Stomach (tissue), 9 donors: ENCODE results near the gene HPRT1. TPM values are rescaled to one million over a fixed set of nuclear protein-coding genes. Genes with fewer than 3 reads are reported as not detected.

Source experiments
- DNase-seq, 2 donors: peaks; one replicate each; pipeline versions ENCODE4 v3.0.0 to v3.0.0-alpha.2; 2013 to 2019
- H3K27ac ChIP-seq, 5 donors: fragments of 200-600 bp in 4 of 5; sonication (generic) in 4 of 5; one replicate each; pipeline ENCODE4 v1.5.1; 2013 to 2019; ENCODE audit warnings: mild to moderate bottlenecking in 1 of 5, moderate library complexity in 1 of 5
- H3K27me3 ChIP-seq, 3 donors: fragments of 200-600 bp; sonication (generic); one replicate each; pipeline ENCODE4 v1.5.1; 2017 to 2019; ENCODE audit warnings: mixed run types in 1 of 3
- H3K36me3 ChIP-seq, 4 donors: fragments of 200-600 bp; sonication (generic); 1 replicate in 3 of 4; 2 replicates in 1 of 4; pipeline ENCODE4 v1.5.1; 2016 to 2019
- H3K4me1 ChIP-seq, 4 donors: fragments of 200-600 bp; sonication (generic); one replicate each; pipeline ENCODE4 v1.5.1; 2016 to 2019
- H3K4me3 ChIP-seq, 4 donors: fragments of 200-600 bp; sonication (generic) in 3 of 4; one replicate each; pipeline ENCODE4 v1.5.1; 2016 to 2019; ENCODE audit warnings: mild to moderate bottlenecking in 1 of 4
- H3K9me3 ChIP-seq, 4 donors: fragments of 200-600 bp; sonication (generic); one replicate each; pipeline ENCODE4 v1.5.1; 2016 to 2019
- CTCF ChIP-seq, 7 experiments: fragments of 450-650 bp in 4 of 7; fragments of 200-600 bp in 3 of 7; sonication (generic) in 3 of 7; IDR thresholded peaks; one replicate each; pipeline ENCODE4 v1.5.1; 2016 to 2019; ENCODE audit warnings: antibody characterized with exemption in 7 of 7, control low read depth in 2 of 7, mild to moderate bottlenecking in 1 of 7
- EP300 ChIP-seq: sonication (generic); formaldehyde crosslinking; IDR thresholded peaks from one replicate; pipeline ENCODE4 v1.6.1; 2017; ENCODE audit warnings: antibody characterized with exemption
- POLR2A ChIP-seq, 4 donors: fragments of 450-650 bp; IDR thresholded peaks; one replicate each; pipeline ENCODE4 v1.6.1; 2016; ENCODE audit warnings: antibody characterized with exemption in 4 of 4, control low read depth in 2 of 4, mild to moderate bottlenecking in 1 of 4, moderate library complexity in 1 of 4
- POLR2AphosphoS5 ChIP-seq, 3 donors: sonication (generic); formaldehyde crosslinking; IDR thresholded peaks; one replicate each; pipeline ENCODE4 v1.6.1; 2016; ENCODE audit warnings: antibody characterized with exemption in 3 of 3
- WGBS, 5 donors: extraction: QIAGEN DNeasy Blood & Tissue Kit in 3 of 5; methylation state at CpG; one replicate each; pipeline versions ENCODE4 v1.1.5 to v1.1.7; 2013 to 2018; 5-methylcytosine and 5-hydroxymethylcytosine counted together
- intact Hi-C: fragments of 100-400 bp; cut with DNase I; formaldehyde crosslinking; loops from one replicate; pipeline ENCODE4 v1.15.1; 2023; ENCODE audit warnings: low total_unique reads
- polyA plus RNA-seq, 3 donors: library from polyadenylated mRNA; stranded (reverse); fragments of 200-250 nt; gene quantifications; one replicate each; pipeline ENCODE4 v1.2.3, GENCODE V29; 2013
- small RNA-seq, 4 donors: library from RNA; depleted of rRNA; stranded (forward); fragments of <200 nt; gene quantifications; one replicate each; pipeline ENCODE3, GENCODE V24; 2016
- total RNA-seq, 5 donors: library from RNA; depleted of rRNA; stranded (reverse); fragments of >200 nt; gene quantifications; one replicate each; pipeline versions ENCODE4 v1.1.0 to v1.2.3, GENCODE V29; 2014 to 2016
- donor health status: healthy with polysubstance abuse.
- donor health status: Bipolar disorder and iron deficiency.
- donor health status: healthy.

Gene HPRT1
- total and polyA plus RNA-seq, 8 donors, result 0.87 to 81.1 (median 29.7) TPM

DNA sequence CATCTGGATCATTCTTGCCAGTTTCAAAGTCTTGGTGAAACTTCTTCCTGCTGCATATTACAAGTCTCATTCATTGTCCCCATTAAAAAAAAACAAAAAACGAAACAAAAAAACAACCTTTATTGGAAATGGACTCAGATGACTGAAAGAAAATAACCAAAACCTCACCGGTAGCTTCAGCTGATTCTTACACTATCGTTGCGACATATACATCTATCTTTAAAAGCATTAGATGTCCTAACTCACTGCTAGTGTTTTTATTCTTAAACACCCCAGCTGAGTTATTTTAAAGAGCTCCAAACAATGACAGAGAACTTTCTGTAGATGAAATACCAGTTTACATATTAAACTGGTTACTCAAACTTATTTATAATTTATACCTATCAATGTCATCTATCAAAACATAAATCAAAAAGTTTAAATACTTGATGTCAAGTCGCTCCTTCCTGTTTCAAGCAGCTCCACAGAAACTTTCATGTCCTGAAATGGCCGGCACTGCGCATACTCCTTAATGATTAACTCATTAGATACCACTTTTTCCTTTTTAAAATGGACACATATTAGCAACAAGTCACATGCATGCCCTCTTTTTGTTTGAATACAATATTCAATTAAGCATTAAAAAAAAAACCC lies 87.2 kb downstream of the HPRT1 start:
- Histone ChIP-seq H3K9me3 (peaks cover 0 to 6% (median 0%) of the 10 kb centered on the region in 4 donors), H3K4me1 (peaks cover 0 to 37% (median 18%) of the 10 kb centered on the region in 4 donors), H3K27ac (no peak overlapping the region), H3K27me3 (peaks cover 12 to 63% (median 49%) of the 10 kb centered on the region in 3 donors), H3K36me3 (no peaks in the 10 kb centered on the region), H3K4me3 (no peak overlapping the region)
- 51 to 59% (median 55%) methylated on average over 7 of the region's 7 CpGs for WGBS, 5 donors
- DNase-seq, result peak in 1 of 2 donors; percentile 54
- intact Hi-C loops, result no loop called here
- TF ChIP-seq POLR2AphosphoS5 (IDR thresholded peaks at IDR 0.05) (no peak), EP300 (no peak), POLR2A (IDR thresholded peaks at IDR 0.05) (no peak), CTCF (IDR thresholded peaks at IDR 0.05) (no peak)

GRCh38 chrX:134548257-134549201 lies 88.6 kb downstream of the HPRT1 start:
- peak overlapping the region; percentile 77 to 89 (median 85) for H3K27ac ChIP-seq
- H3K27me3 ChIP-seq, result peaks cover 12 to 63% (median 45%) of the 10 kb centered on the region in 3 donors
- no peaks in the 10 kb centered on the region for H3K36me3 ChIP-seq
- intact Hi-C loops, result no loop called here
- peak in 1 of 2 donors; percentile 53 for DNase-seq
- peak overlapping the region; percentile 46 to 62 (median 56) for H3K4me3 ChIP-seq
- TF ChIP-seq POLR2AphosphoS5 (IDR thresholded peaks at IDR 0.05), result no peak
- no peak for TF ChIP-seq EP300
- no peak for TF ChIP-seq CTCF (IDR thresholded peaks at IDR 0.05)
- no peak for TF ChIP-seq POLR2A (IDR thresholded peaks at IDR 0.05)
- H3K4me1 ChIP-seq, result peaks cover 0 to 37% (median 18%) of the 10 kb centered on the region in 4 donors
- H3K9me3 ChIP-seq, result peaks cover 0 to 6% (median 0%) of the 10 kb centered on the region in 4 donors
- WGBS, 5 donors, result 1 to 37% (median 7%) methylated on average over 32 to 33 of the region's 33 CpGs

Small RNA genes within 50 kb of the gene (small RNA-seq; reads per million reads assigned to genes)
- gene AC004383.1, result 0 reads per million in 4 donors
- gene MIR450A1, result 0 to 0.15 (median 0) reads per million in 4 donors
- 0 to 0.10 (median 0) reads per million in 4 donors for gene MIR450A2
- gene MIR450B, result 0.20 to 3.2 (median 0.55) reads per million in 4 donors
- 0.61 to 2.1 (median 1.5) reads per million in 4 donors for gene MIR503
- 2.6 to 8.4 (median 5.2) reads per million in 4 donors for gene MIR542

Other genes with a start within 250 kb of the HPRT1 start
- 1 to 10 TPM in 1 of 5 donors, not detected in 4; 1.2 TPM for gene CCDC160, start 223.0 kb upstream of the HPRT1 start, total RNA-seq
- gene CCDC160, start 223.0 kb upstream of the HPRT1 start, polyA plus RNA-seq, result under 1 TPM; 0.53 to 0.62 (median 0.61) TPM
- gene PHF6, start 86.9 kb upstream of the HPRT1 start, total RNA-seq, result 10 to 100 TPM in 4 of 5 donors, under 1 TPM in 1; 0.58 to 32.3 (median 11.1) TPM
- 1 to 10 TPM; 3.7 to 4.5 (median 4.4) TPM for gene PHF6, start 86.9 kb upstream of the HPRT1 start, polyA plus RNA-seq
- not detected for gene PLAC1, start 198.3 kb downstream of the HPRT1 start, total RNA-seq
- gene PLAC1, start 198.3 kb downstream of the HPRT1 start, polyA plus RNA-seq, result not detected